Measurements from ENCODE around the gene CCDC116. TPM values are rescaled to one million over a fixed set of nuclear protein-coding genes. Genes with fewer than 3 reads are reported as not detected.

Gene CCDC116
- total and polyA plus RNA-seq, 10 donors: 0.24 to 0.66 (median 0.49) TPM

- no peaks in the 10 kb centered on the region for H3K27me3 ChIP-seq (replicated peaks in 1 of 7)
- H3K9me3 ChIP-seq: no peaks in the 10 kb centered on the region
- H3K4me3 ChIP-seq: no peak overlapping the region
- WGBS, 5 donors: 75 to 83% (median 79%) methylated on average over 7 of the region's 7 CpGs
- peaks cover 0 to 23% (median 18%) of the 10 kb centered on the region in 6 donors for H3K4me1 ChIP-seq
- H3K27ac ChIP-seq: no peak overlapping the region
- no peak for TF ChIP-seq POLR2AphosphoS5 (IDR thresholded peaks at IDR 0.05)
- TF ChIP-seq POLR2A (IDR thresholded peaks at IDR 0.05): no peak
- no peaks in the 10 kb centered on the region for H3K36me3 ChIP-seq
- no peak for DNase-seq
- intact Hi-C loops (cut with DNase I; ENCODE audit: low total_unique reads): no loop called here
These were observed 27.4 kb downstream of the CCDC116 start for GRCh38 chr22:21659864-21660525.

GRCh38 chr22:21660904-21661303 lies 28.3 kb downstream of the CCDC116 start:
- no peak for DNase-seq
- intact Hi-C loops (cut with DNase I; ENCODE audit: low total_unique reads): no loop called here
- H3K4me1 ChIP-seq: peaks cover 0 to 31% (median 27%) of the 10 kb centered on the region in 6 donors
- no peaks in the 10 kb centered on the region for H3K27me3 ChIP-seq (replicated peaks in 1 of 7)
- no peak for TF ChIP-seq POLR2AphosphoS5 (IDR thresholded peaks at IDR 0.05)
- no peak for TF ChIP-seq CTCF (IDR thresholded peaks at IDR 0.05 in 8 of 11, conservative IDR thresholded peaks at IDR 0.05 in 3 of 11)
- TF ChIP-seq POLR2A (IDR thresholded peaks at IDR 0.05): no peak
- 73 to 87% (median 82%) methylated on average over 7 of the region's 7 CpGs for WGBS, 5 donors
- H3K9me3 ChIP-seq: no peaks in the 10 kb centered on the region
- no peak overlapping the region for H3K4me3 ChIP-seq
- H3K27ac ChIP-seq: no peak overlapping the region
- H3K36me3 ChIP-seq: no peaks in the 10 kb centered on the region

- Histone ChIP-seq H3K27me3 (replicated peaks in 1 of 7) (no peaks in the 10 kb centered on the region), H3K4me3 (no peak overlapping the region), H3K4me1 (peaks cover 3 to 31% (median 25%) of the 10 kb centered on the region in 6 donors), H3K27ac (no peak overlapping the region), H3K9me3 (no peaks in the 10 kb centered on the region), H3K36me3 (no peaks in the 10 kb centered on the region)
- no peak for TF ChIP-seq POLR2A (IDR thresholded peaks at IDR 0.05)
- intact Hi-C loops (cut with DNase I; ENCODE audit: low total_unique reads): no loop called here
- no peak for DNase-seq
- WGBS, 5 donors: 91 to 97% (median 93%) methylated on average over 5 of the region's 5 CpGs
These were observed 29.4 kb downstream of the CCDC116 start for GRCh38 chr22:21661991-21662390.

- no peak for DNase-seq
- Histone ChIP-seq H3K36me3 (no peaks in the 10 kb centered on the region), H3K9me3 (no peaks in the 10 kb centered on the region), H3K4me3 (no peak overlapping the region), H3K27me3 (replicated peaks in 1 of 7) (no peaks in the 10 kb centered on the region), H3K4me1 (peaks cover 7 to 33% (median 22%) of the 10 kb centered on the region in 6 donors), H3K27ac (no peak overlapping the region)
- TF ChIP-seq POLR2AphosphoS5 (IDR thresholded peaks at IDR 0.05) (no peak), POLR2A (IDR thresholded peaks at IDR 0.05) (no peak), CTCF (IDR thresholded peaks at IDR 0.05 in 8 of 11, conservative IDR thresholded peaks at IDR 0.05 in 3 of 11) (no peak)
- intact Hi-C loops (cut with DNase I; ENCODE audit: low total_unique reads): no loop called here
- WGBS, 5 donors: 91 to 98% (median 92%) methylated on average over 2 of the region's 2 CpGs
These were observed 31.2 kb downstream of the CCDC116 start for GRCh38 chr22:21663738-21664137.

- Histone ChIP-seq H3K27me3 (replicated peaks in 1 of 7) (no peaks in the 10 kb centered on the region), H3K27ac (peak overlapping the region; percentile 86 to 97 (median 95)), H3K4me3 (peak overlapping the region; percentile 65 to 90 (median 78)), H3K9me3 (no peaks in the 10 kb centered on the region), H3K4me1 (peaks cover 7 to 43% (median 26%) of the 10 kb centered on the region in 6 donors), H3K36me3 (peaks cover 0 to 14% (median 6%) of the 10 kb centered on the region in 6 donors)
- WGBS, 5 donors: 73 to 82% (median 77%) methylated on average over 24 to 26 of the region's 26 CpGs
- intact Hi-C loops (cut with DNase I; ENCODE audit: low total_unique reads): no loop called here
- DNase-seq: no peak
- TF ChIP-seq POLR2AphosphoS5 (IDR thresholded peaks at IDR 0.05): no peak
- no peak for TF ChIP-seq POLR2A (IDR thresholded peaks at IDR 0.05)
- no peak for TF ChIP-seq CTCF (IDR thresholded peaks at IDR 0.05 in 8 of 11, conservative IDR thresholded peaks at IDR 0.05 in 3 of 11)
These were observed 32.7 kb downstream of the CCDC116 start for GRCh38 chr22:21665047-21665851.
